Kidney (tissue), 14 donors: ENCODE measurements around the gene NUP188. TPM values are rescaled to one million over a fixed set of nuclear protein-coding genes. Genes with fewer than 3 reads are reported as not detected.

ENCODE experiments used
- DNase-seq, 5 donors: peaks; one replicate each; pipeline ENCODE4 v3.0.0-alpha.2; 2013 to 2020
- FAIRE-seq: peaks from 2 replicates; lab custom pipeline; 2012; peaks lifted over from hg19 to GRCh38; lab: Jason Lieb, UNC
- H3K27ac ChIP-seq, 2 donors: one replicate each; pipeline ENCODE4 v1.7.0; 2013; ENCODE audit warnings: low read depth in 2 of 2, low read length in 2 of 2, inconsistent platforms in 1 of 2
- H3K27me3 ChIP-seq: one replicate; pipeline ENCODE4 v1.7.1; 2013; ENCODE audit warnings: low read length, inconsistent platforms; ENCODE audit not compliant: control insufficient read depth, insufficient read depth
- H3K36me3 ChIP-seq, 3 donors: one replicate each; pipeline versions ENCODE4 v1.7.0 to v1.7.1; 2013; ENCODE audit warnings: low read length in 3 of 3, control low read depth in 1 of 3, inconsistent platforms in 1 of 3; ENCODE audit not compliant: insufficient read depth in 3 of 3, control insufficient read depth in 2 of 3
- H3K4me1 ChIP-seq, 3 donors: one replicate each; pipeline versions ENCODE4 v1.7.0 to v1.7.1; 2013; ENCODE audit warnings: low read length in 3 of 3, inconsistent platforms in 1 of 3, low read depth in 1 of 3; ENCODE audit not compliant: control insufficient read depth in 2 of 3, insufficient read depth in 2 of 3
- H3K4me3 ChIP-seq, 3 donors: one replicate each; pipeline versions ENCODE4 v1.7.0 to v1.8.1; 2013; ENCODE audit warnings: low read length in 3 of 3, control low read depth in 1 of 3, inconsistent platforms in 1 of 3
- H3K9ac ChIP-seq, 3 donors: one replicate each; pipeline versions ENCODE4 v1.7.0 to v1.7.1; 2013; ENCODE audit warnings: low read length in 3 of 3, control low read depth in 1 of 3, inconsistent platforms in 1 of 3
- H3K9me3 ChIP-seq, 3 donors: one replicate each; pipeline versions ENCODE4 v1.7.0 to v1.7.1; 2013; ENCODE audit warnings: low read length in 3 of 3, control low read depth in 1 of 3, inconsistent platforms in 1 of 3; ENCODE audit not compliant: control insufficient read depth in 2 of 3, insufficient read depth in 1 of 3
- intact Hi-C: fragments of 100-400 bp; cut with DNase I; formaldehyde crosslinking; loops from one replicate; pipeline ENCODE4 v1.11.1; 2022
- polyA plus RNA-seq: library from polyadenylated mRNA; stranded (reverse); fragments of 350-450 nt; fragmentation: Illumina TruSeq; extraction: RNeasy Lipid Tissue Mini Kit (QIAGEN cat#74804); gene quantifications from one replicate; pipeline ENCODE4 v1.2.3, GENCODE V29; 2014; ENCODE audit warnings: low read depth, low replicate concordance; ENCODE audit not compliant: insufficient read depth
- total RNA-seq: library from RNA; stranded (reverse); fragmentation: NEBNext Ultra II Directional; extraction: Animal tissue kit (Norgen Biotek cat#: 25700); gene quantifications from one replicate; pipeline ENCODE4 v1.2.1, GENCODE V29; 2021
- TF ChIP-seq, protein P1 (sequence below): IDR thresholded peaks from 3 replicates; pipeline ENCODE4 v1.5.1; 2012; ENCODE audit warnings: mild to moderate bottlenecking, moderate library complexity, borderline replicate concordance; ENCODE audit not compliant: insufficient read depth; ENCODE audit errors: extremely low read depth
- donor health status: control.
- donor health status: control.
- donor health status: control.
- donor health status: control.
- donor health status: control.
- donor health status: DM: yes; HTN: yes; CAD: no.
- donor health status: Normal renal cell carcinoma (clear cell type).

Gene NUP188
- total and polyA plus RNA-seq, 2 donors from 2014 or later: 6.4 to 27.9 TPM

DNA sequence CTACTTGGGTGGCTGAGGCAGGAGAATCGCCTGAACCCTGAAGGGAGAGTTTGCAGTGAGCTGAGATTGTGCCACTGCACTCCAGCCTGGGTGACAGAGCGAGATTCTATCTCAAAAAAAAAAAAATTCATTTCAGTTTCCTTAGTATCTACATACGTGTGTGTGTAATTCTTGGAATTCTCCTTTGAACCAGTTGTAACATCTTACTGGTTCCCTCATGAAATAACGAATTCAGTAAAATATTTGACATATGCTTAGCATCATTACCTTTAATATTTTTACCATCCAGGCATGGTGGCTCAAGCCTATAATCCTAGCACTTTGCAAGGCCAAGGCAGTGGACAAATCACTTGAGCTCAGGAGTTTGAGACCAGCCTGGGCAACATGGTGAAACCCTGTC lies 17.9 kb upstream of the NUP188 start:
- Histone ChIP-seq H3K9me3 (no peaks in the 10 kb centered on the region), H3K9ac (no peak overlapping the region), H3K27ac (no peak overlapping the region), H3K4me3 (no peak overlapping the region), H3K4me1 (peaks cover 0 to 2% (median 2%) of the 10 kb centered on the region in 3 donors), H3K36me3 (no peaks in the 10 kb centered on the region), H3K27me3 (no peaks in the 10 kb centered on the region)
- no peak for DNase-seq
- TF ChIP-seq, protein P1, sequence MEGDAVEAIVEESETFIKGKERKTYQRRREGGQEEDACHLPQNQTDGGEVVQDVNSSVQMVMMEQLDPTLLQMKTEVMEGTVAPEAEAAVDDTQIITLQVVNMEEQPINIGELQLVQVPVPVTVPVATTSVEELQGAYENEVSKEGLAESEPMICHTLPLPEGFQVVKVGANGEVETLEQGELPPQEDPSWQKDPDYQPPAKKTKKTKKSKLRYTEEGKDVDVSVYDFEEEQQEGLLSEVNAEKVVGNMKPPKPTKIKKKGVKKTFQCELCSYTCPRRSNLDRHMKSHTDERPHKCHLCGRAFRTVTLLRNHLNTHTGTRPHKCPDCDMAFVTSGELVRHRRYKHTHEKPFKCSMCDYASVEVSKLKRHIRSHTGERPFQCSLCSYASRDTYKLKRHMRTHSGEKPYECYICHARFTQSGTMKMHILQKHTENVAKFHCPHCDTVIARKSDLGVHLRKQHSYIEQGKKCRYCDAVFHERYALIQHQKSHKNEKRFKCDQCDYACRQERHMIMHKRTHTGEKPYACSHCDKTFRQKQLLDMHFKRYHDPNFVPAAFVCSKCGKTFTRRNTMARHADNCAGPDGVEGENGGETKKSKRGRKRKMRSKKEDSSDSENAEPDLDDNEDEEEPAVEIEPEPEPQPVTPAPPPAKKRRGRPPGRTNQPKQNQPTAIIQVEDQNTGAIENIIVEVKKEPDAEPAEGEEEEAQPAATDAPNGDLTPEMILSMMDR: no peak
- intact Hi-C loops: no loop called here
- FAIRE-seq: no peak

DNA sequence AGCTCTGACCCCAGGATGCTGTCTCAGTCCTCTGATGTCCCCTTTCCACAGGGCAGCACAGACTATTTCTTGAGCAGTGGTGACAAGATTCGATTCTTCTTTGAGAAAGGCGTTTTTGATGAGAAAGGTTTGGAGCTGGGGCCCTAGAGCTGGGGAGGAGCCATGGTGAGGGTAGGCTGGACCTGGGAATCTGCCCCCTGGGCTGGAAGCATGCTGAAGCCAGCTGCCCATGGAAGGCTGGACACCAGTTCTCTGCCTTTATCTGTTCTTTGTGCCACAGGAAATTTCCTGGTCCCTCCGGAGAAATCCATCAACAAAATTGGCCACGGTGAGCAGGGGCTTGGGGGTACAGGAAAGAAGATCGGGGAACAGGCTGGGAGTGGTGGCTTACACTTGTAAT lies 13.8 kb upstream of the NUP188 start:
- no peak overlapping the region for H3K9ac ChIP-seq

DNA sequence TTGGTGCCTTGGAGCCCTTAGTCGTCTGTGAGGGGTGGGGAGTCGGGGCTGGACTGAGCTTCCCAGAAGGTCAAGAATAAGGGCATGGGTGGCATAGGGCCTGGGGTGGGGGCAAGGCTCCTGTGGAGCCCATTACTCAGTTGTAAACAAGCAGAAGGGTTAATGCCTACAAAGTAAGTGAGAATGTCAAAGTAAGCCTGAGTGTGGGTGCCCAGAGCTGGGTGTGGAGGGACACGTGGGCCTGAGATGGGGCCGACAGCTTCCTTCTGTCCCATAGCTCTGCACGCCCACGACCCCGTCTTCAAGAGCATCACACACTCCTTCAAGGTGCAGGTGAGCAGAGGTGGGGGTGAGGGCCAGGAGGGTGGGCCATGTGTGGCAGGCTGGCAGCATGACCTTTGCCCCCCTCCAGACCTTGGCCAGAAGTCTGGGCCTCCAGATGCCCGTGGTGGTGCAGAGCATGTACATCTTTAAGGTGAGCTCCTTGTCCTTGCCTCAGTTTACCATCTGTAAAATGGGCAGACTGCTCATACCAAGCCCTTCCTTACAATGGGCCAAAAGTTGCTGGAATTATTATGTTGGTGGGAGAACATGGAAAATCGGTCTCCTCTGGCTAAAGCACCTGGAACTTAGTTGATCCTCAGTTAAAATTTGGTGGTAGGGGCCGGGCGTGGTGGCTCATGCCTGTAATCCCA lies 11.2 kb upstream of the NUP188 start:
- no peak overlapping the region for H3K4me3 ChIP-seq
- H3K27me3 ChIP-seq: no peaks in the 10 kb centered on the region
- no peaks in the 10 kb centered on the region for H3K9me3 ChIP-seq
- DNase-seq (peak in 2 of 5 donors; percentile 31 to 56), FAIRE-seq (no peak)
- H3K36me3 ChIP-seq: no peaks in the 10 kb centered on the region
- H3K4me1 ChIP-seq: peaks cover 0 to 3% (median 0%) of the 10 kb centered on the region in 3 donors
- H3K27ac ChIP-seq: no peak overlapping the region
- intact Hi-C loops: no loop called here
- no peak overlapping the region for H3K9ac ChIP-seq
- TF ChIP-seq, protein P1: no peak

More for the DNA sequence above, 13.8 kb upstream of the NUP188 start:
- Histone ChIP-seq H3K27ac (no peak overlapping the region), H3K4me3 (no peak overlapping the region), H3K9me3 (no peaks in the 10 kb centered on the region), H3K4me1 (no peaks in the 10 kb centered on the region), H3K27me3 (no peaks in the 10 kb centered on the region), H3K36me3 (no peaks in the 10 kb centered on the region)
- FAIRE-seq (no peak), DNase-seq (peak in 2 of 5 donors; percentile 7 to 34)
- intact Hi-C loops: loop anchor here (5.0 kb wide), 1 partner anchor 71 kb away; no protein-coding TSS in a partner anchor
- TF ChIP-seq, protein P1: no peak
